GM10266 (cell line): ENCODE data around the gene CACNB2.

Experiments
- DNase-seq: peaks from one replicate; pipeline ENCODE4 v3.0.0; 2012; ENCODE audit errors: extremely low spot score
- TF ChIP-seq, protein P1 (sequence below): IDR thresholded peaks from 2 replicates; pipeline ENCODE4 v1.5.1; 2012; ENCODE audit warnings: mild to moderate bottlenecking, low read depth; ENCODE audit not compliant: control insufficient read depth, insufficient read depth; ENCODE audit errors: missing control alignments

Gene CACNB2

DNA sequence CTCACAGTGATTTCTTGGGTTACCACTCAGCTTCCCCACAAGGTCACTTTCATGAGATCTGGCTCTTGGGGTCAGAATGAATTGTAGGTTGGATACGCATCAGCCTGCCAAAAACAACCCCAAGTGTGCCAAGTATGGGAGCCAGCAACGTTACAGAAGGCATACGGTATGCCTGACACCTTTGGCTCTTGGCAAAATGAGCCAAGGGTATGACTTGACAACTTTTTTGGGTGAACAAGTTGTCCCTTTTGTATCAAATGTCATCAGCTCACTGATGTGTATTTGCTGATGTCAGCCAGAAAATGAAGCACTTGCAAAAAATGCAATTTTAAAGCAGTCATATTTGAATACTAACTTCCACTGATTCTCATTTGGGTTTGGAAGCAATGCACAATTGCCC is 168.4 kb downstream of the CACNB2 start:
- DNase-seq = no peak
- TF ChIP-seq, protein P1, sequence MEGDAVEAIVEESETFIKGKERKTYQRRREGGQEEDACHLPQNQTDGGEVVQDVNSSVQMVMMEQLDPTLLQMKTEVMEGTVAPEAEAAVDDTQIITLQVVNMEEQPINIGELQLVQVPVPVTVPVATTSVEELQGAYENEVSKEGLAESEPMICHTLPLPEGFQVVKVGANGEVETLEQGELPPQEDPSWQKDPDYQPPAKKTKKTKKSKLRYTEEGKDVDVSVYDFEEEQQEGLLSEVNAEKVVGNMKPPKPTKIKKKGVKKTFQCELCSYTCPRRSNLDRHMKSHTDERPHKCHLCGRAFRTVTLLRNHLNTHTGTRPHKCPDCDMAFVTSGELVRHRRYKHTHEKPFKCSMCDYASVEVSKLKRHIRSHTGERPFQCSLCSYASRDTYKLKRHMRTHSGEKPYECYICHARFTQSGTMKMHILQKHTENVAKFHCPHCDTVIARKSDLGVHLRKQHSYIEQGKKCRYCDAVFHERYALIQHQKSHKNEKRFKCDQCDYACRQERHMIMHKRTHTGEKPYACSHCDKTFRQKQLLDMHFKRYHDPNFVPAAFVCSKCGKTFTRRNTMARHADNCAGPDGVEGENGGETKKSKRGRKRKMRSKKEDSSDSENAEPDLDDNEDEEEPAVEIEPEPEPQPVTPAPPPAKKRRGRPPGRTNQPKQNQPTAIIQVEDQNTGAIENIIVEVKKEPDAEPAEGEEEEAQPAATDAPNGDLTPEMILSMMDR = no peak

DNA sequence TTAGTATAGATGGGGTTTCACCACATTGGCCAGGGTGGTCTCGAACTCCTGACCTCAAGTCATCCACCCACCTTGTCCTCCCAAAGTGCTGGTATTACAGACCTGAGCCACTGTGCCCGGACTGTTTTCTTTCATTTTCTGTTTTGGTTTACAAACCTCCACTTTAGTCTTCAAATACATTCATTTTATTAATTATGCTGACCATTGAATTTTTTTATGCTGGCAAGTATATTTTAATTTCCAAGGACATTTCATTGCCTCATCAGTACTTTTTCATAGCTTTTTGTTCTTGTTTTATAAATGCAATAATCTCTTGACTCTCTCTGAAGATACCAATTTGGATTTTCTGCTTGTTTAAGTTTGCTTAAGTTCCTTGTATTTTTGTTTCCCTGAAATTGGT is 170.5 kb downstream of the CACNB2 start:
- no peak for DNase-seq
- TF ChIP-seq, protein P1 = no peak

DNA sequence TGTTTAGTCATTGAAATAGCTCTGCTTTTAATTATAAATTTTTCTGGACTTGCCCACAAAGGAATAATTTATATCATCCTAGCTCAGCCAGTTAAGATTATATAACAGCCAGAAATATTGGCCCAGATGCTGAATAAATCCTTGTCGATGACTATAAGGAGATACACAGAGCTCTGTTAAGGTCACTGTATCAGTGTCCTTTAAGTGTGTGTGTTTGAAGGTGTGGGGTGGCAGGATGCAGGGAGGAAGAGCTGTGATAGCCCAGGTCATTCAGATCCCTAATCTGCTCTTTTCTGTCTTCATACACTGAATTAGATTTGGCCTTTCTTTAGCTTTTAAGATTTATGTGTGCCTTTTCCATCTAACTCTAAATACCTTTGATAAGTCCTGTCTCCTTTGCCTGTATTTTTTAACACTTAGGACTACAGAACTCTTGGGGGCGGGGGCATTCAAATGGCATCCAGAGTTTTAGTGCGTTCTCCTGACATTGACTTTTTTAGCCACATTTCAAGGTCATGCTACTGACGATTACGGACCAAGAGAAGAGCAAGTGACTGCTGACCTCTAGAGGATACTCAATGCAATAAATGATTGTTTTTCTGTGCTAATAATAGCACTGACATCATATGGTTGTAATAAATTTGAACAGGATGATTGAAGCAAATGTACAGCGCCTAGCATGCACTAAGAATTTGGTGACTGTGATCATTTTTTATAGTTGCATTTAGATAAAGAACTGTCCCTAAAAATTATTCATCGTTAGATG is 172.3 kb downstream of the CACNB2 start:
- TF ChIP-seq, protein P1 = peak; percentile 47
- DNase-seq = peak; percentile 32

DNA sequence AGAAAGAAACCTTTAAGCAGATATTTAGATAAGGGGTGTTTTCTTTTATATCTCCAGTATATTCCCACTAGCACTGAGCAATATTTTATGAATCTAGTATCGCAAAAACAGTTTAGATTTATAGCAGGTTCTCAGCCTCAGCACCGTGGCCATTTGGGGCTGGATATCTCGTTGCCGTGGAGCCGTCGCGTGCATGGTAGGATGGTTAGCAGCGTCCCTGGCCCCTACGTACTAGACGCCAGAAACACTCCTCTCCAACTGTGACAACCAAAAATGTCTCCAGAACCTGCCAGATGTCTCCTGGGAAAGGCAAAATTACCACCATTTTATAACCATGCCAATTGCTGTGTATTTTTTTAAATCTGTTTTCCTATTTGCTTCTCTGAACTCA is 172.9 kb downstream of the CACNB2 start:
- TF ChIP-seq, protein P1 = no peak
- no peak for DNase-seq

DNA sequence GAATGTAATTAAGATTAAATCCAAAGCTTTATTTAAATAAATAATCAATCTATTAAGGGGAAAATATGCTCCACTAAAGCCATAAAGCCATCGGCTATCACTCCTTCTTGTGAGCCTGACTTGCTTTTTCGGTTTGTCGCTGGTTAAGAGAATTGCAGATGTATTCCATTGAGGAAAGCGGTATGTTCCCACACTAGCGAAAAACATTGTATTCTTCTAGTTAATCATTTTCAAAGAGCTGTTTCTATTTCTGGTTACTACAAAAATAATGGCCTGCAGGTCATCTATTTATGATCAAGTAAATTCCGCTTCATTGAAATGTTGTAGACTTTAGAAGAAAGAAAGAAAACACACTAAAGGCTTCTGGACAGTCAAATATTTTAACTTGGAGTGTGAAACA is 173.4 kb downstream of the CACNB2 start:
- TF ChIP-seq, protein P1 = no peak
- no peak for DNase-seq

DNA sequence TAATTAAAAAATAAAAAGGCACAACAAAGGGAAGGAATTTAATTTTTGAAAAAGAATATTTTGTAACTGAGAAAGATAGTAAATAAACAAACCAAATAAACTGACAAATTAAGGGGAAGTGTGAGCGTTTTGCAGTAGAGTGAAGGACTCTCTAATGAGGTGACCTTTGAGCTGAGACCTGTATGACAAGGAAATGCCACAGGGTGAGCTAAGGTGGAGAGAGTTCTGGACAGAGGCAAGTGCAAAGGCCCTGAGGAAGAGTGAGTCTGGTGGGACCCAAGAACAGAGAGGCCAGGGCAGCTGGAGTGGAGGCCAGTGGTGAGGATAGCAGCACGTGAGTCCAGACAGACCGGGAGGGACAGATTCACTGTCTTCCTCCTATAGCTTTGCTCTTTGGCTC is 179.4 kb downstream of the CACNB2 start:
- DNase-seq = no peak
- TF ChIP-seq, protein P1 = no peak

DNA sequence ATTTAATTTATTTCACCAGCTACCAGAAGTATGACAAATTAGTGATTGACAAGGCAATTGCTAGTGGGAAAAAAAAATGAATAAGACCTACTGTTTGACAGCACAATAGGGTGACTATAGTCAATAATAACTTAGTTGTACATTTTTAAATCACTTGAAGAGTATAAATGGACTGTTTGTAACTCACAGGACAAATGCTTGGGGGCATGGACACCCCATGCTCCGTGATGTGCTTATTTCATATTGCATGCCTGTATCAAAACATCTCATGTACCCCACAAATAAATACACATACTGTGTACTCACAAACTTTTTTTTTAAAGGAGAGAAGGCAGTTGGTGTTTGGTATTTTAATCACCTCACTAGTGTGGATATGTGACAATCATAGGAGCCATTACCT is 181.1 kb downstream of the CACNB2 start:
- DNase-seq = no peak

More for the DNA sequence above, 181.1 kb downstream of the CACNB2 start:
- TF ChIP-seq, protein P1 = no peak
